Activated CD4-positive, alpha-beta T cell treated with anti-CD3 and anti-CD28 coated beads for 48 hours (primary cell): ENCODE results near the gene CAV2.

ENCODE experiments used
- DNase-seq: peaks from one replicate; pipeline ENCODE4 v3.0.0-alpha.2; 2020

Gene CAV2

DNA sequence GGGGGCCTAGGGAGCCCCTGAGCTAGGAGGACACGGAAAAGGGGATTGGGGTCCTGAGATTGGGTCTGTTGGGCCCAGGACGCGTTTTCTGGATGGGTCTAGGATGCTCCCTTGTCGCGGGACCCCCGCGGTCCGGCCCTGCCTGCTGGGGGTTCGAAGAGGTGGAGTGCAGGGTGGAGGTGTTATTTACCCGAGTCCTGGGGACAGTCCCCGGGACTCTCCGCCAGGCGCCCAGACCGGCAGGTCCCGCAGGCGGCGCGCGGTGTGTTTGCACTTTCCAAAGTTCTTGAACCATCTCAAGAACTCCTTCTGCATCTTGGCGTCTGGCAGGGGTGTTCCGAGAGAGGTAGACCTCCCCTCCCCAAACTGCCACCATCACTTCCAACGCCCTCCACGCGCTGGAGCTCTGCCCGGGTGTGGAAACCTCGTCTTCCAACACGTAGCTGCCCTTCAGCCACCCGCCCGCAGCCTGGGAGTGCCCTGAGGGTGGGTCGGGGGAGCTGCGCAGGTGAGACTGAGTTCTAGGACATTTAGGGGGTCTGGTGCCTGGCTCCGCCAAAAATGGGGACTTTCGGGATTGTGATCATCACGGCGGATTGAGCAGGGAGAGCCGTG, 25.9 kb downstream of the CAV2 start:
- DNase-seq: peak; percentile 35

DNA sequence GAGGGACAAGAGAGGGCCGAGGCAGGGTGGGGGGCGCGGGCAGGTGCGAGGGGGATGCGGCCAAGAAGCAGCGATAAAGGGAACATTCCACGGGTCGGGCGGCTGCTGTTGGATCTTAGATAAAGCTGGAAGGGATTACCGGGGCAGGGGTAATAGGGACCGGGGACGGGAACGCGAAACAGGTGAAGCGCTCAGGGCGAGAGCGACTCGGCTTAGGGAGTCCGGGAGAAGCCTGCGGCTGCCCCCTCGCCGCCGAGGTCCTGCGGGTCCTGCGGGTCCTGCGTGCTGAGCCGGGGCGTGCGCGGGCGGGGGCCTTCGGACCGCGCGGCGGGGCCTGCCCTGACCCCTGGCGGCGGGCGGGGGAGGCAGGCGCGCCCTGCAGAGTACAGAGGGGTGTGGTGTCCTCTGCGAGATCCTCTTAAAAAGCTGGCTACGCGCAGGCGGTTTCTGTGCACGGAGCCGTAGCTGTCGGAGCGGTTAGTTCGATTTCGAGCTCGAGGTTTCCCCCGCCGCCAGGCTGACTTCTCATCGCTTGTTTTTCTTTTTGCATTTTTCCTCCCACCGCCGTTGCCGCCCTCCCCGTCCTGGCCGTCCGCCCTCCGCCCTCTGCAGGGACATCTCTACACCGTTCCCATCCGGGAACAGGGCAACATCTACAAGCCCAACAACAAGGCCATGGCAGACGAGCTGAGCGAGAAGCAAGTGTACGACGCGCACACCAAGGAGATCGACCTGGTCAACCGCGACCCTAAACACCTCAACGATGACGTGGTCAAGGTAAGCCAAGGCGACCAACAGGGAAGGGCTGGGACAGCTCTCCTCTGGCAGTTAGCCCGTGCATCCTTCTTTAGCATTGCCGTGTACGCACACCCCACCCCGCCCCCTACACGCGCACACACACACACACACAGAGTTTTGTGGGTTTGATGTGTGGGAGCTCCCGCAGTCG, 26.6 kb downstream of the CAV2 start:
- peak; percentile 71 for DNase-seq

DNA sequence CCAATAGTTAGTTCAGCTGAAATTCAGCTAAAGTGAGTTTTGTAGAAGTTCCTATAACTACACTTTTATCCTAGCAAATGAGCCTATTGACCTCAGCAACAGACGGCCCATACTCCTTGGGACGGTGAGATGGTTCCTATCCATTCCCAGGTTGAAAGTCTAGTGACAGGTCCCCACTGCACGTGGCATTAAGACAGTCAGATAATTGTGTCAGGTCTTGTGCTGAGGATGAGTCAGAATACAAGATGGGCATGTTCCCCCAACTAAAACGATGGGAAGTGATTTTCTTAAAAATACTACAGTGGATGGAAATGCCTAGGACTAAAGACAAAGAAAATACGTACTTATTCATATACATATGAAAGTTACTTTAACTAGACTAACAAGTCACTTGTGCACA, 27.4 kb downstream of the CAV2 start:
- DNase-seq: no peak

DNA sequence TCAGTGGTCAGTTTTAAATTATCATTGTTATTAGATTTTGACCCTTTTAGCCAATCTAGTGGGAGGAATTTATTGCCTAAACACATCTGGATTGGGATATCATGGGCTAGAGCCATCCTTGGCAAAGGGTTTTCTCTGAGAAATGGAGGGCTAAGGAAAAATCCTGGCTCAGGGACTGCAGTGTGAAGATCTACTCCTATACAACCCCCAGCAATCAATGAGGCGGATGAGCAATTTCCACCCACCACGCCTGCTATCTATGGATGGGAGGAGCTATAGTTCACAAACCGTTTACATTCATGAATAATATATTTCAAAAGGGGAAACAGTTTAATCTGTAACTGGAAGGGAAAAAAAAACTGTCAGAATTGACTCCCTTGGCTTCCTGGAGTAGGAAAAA, 28.0 kb downstream of the CAV2 start:
- DNase-seq: no peak

DNA sequence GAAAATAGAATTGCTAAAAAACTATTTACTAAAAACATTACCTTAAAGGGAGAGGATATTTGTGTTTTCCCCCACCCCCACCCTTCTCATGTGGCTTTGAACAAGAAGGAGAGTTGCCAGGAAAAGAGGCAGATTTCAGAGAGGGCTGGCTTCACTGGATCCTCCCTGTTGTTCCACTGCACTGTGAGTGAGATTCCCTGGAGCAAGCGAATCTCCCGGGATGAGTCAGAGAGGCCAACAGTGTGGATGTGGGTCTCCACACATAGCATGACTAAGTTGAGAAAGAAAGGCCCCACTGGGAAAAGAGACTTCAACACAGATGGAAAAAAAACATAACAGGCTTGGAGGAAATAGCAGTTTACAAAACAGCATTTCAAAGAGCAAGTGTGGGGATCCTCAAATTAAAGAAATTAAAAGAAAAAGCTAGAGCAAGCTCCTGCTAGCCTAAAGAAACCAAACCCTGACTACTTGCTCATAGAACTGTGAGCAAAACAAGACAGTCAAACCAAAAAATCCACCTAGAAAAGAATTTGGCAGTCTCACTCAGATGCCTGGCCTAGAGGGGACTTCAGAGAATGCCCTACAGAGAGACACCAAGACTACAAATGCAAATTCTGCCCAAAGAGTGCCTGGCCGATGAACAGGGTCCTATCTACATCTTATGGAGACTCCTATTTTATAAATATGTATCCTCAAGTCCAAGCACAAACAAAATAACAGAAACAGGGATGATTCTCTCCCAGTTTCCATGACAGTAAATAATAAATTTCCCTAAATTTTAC, 28.7 kb downstream of the CAV2 start:
- DNase-seq: no peak

DNA sequence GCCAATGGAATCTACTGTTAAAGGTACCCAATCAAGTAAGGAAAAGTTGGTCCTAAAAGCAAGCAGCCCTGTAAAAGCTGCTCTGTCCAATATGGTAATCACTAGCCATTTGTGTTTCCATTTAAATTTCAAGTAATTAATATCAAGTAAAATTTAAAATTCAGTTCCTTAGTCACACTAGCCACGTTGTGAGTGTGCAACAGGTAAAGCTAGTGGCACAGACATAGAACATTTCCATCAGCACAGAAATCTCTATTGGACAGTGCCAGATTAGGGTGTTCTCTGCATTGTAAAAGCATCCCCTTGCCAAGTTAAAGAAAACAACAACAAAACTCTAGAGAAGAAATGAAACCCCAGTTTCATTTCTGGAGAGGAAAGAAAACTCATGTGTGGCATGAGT, 29.7 kb downstream of the CAV2 start:
- no peak for DNase-seq

DNA sequence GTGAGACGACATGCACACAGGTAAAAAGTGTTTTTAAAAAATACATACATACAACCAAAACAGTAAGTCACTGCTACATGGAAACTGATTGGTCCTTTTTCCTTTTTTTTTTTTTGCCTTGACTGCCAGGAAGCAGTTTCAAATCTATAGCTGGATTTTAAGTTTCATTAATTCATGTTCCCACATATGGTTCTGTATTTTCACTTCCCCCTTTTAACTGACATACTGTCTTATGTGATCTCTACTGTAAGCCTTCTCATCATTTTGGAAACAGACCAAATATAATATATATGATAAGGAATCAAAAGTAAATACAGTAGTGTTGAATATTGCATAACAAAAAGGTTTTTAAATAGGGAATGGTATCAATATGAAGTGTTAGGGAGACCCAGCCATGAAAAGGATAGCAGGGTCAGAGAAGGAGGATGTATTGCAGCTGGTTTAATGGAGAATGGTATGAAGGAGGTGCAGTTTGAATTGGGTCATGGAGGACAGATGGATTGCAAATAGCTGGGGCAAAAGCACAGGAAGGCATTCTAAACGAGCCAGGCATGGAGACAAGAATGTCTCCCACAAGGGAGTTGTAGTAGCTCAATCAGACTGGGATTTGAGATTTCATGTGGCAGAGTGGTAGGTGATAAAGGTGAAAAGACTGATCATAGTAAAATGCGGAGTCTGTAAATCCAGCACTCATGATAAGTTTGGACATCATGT, 30.7 kb downstream of the CAV2 start:
- DNase-seq: no peak

DNA sequence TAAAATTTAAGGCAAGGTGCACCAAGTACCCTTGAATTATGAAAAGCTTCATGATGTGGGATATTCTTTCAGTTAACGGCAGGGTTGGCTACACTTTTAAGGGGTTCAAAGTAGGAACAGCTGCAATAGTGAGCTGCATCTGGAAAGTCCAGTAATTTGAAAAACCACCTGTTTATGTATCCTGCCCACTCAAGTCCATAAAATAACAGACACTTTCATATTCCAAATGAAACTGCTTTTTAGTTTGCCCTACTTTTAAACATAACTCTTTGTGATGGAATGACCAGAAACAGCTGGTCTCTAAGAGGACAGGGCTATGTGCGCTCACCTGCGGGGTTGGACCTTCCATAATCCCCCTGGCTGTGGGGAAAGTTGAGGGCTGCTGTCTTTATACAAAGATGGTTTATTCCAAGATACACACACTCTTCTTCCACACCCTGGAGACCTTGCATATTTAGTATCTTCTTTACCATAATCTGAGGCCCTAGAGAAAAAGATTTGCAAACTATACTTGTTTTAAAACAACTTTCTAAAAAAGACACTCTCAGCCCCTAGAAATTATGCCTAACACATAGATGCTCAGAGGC, 32.7 kb downstream of the CAV2 start:
- no peak for DNase-seq

DNA sequence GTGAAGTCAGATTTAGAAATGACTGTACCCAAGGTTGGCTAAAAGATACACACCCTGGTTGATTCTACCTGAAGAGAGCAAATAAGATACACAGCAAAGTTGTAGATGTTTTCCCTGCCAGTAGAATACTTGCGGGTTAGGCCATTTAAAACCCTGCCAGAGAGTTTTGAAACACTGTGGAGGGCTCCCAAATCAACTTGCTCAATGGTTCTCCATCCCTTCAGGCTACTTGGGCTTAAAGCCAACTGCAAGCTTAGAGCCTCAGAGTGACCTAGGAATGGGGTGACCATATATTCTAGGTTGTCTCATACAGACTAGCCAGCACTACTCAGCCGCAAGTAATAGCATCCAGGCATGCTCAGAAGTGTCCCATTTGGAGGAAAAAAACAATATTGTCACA, 35.3 kb downstream of the CAV2 start:
- no peak for DNase-seq

DNA sequence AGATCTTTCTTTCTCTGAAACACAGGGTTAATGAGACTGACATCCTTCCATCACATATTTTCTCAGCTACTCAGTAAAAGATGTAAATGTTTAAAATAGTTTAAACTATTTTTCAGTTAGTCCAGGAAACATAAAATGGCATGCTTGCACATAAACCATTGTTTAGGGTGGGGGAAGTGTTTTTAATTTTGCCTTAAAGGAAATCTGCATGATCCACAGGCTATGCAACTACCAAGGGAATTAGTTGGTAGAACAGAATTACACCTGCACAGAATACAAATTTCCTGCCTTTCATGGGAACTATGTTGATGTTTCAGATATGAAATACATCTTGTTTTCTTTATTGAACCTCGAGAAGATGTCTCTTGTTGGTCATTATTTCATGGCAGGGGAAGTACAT, 35.9 kb downstream of the CAV2 start:
- DNase-seq: no peak

DNA sequence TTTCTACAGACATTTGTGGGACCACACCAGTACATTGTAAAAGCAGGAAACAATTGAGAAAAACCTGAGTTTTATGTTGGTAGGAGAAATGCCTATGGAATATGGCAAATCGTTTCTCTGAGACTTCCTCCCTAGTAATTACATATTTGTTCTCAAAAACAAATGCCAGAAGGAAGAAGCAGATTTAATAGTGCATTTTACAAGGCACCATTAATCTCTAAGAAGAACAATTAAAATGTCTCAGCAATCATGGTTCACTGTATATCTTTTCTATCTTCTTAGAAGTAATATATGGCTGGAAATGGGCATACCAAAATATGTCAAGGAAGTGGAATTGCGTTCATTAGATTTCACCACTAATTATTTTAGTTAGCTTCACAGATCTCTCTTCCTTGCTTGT, 38.6 kb downstream of the CAV2 start:
- DNase-seq: no peak

DNA sequence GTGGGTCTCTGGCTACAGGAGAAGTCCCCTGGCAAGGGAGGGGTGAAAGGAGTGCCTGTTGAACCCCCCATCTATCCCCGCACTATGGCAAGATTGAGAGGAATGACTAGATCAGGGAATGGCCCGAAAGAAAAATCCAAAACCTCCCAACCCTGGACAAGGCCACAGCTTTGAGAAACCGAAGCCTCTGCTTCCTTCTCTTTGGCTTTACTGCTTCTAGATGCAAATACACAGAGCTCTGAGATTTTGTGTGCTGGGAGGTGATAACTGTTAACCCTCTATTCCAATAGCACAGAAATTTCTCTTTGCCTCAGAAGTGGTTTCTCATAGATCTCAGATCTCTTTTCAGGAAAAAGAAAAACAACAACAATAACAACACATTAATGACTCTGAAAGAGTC, 40.3 kb downstream of the CAV2 start:
- no peak for DNase-seq

DNA sequence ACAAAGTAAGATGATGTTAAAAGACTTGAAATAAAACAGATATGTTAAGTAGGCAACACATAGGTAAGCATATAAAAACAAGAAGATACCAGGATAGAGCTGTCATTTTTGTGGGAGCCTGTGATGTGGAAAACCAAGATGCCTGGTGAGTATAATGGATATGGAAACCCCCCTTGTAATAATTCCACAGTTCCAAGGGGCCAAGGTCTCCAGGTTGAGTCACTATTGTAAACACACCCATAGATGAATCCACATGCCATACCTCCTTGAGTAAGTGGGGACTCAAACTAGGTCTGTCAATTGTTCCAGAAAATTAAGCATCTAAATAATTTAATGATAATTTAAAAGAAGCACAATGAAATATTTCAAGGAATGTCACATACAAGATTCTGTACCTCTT, 41.2 kb downstream of the CAV2 start:
- DNase-seq: no peak

DNA sequence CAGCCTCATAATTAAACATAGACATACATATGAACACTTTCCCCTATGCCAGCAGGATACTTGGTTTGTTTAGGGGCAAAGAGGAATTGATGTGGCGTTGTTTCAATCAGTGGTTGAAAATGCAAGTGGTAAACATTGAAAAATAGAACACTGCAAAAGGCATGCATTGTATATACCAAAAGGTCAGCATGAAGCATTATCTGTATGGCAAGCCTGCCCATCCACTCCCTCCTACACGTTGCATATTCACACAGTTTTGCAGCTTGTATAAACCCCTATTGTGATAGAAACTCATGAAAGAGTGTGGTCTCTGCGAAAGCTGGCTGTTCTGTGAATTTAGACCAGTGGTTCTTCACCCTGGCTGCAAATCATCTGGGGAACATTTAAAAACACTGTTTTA, 42.4 kb downstream of the CAV2 start:
- no peak for DNase-seq

DNA sequence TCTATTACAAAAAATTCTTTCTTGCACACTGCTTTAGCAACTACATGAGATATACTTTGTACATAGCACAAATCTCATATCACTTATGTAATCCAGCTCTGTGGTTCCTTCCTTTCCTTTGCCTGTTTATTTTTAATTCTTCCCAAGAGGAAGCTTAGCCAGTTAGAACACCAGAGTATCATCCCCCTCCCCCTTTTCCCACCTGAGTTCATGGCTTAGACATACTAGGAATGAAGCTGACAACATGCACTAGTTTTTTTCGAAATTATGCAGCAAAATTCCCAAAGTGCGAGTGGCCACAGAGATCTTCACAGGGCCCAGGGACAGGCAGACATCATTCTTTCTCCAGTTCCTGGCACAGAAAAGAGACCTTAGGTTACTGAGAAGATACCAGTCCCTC, 43.1 kb downstream of the CAV2 start:
- DNase-seq: no peak

DNA sequence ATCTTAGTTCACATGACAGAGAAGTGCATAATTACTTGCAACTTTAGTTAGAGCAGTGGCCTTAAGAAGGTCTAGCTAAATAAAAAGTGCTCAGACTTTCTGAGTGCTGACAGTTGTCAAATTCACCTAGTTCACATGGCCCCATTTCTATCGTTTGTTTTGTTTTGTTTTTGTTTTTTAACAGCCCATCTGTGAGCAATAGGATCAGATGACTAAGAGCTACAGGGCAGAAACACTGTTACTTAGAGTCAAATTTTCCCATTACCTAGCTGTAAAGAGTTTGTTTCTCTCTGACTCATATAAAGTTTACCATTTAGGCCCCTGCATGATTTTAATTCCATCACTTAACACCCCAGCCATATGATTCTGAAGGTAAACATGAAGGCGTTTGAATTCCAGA, 44.1 kb downstream of the CAV2 start:
- no peak for DNase-seq

DNA sequence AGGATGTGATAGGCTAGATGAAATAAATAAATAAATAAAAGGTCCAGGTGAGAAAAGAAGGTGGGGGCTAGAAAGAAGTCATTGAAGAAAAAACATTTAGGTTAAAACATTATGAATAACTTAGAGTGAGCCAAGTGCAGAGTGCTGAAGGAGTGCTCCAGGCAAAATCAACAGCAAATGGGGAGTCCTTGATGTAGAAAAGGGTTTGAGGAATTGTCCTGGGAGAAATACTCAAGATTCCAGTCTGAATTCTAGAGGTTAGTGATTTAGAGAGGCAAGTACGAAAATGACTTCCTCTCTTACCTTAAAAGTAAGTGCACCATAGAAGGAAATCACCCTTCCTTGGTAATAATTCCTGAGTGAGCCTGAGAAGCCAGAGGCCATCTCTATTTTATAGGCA, 44.9 kb downstream of the CAV2 start:
- DNase-seq: no peak

DNA sequence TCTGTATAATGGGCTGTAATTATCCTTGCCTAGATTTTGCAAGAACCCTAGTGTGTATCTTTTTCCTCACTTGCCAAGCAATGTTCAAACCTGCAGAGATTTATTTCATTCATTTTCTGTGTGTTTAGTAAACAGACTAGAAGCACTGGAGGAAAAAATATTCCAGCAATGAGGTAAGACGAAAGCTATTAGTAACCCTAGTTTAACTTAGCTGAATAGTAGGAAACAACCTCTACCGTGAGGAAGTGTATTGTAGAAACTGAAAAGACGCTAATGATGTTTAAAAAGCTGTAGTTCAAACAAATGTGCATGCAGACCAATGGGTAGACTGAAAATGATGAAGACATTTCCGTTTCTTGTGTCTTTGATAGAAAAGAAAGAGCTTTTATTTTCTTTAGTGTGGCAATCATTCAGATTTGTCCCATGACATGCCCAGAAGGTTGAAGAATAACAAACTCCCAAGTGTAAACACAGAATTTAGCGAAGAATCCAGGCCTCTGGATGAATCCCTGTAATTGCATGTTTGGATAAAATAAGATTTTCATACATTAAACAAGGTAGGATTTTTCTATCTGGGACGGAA, 46.0 kb downstream of the CAV2 start:
- DNase-seq: no peak

DNA sequence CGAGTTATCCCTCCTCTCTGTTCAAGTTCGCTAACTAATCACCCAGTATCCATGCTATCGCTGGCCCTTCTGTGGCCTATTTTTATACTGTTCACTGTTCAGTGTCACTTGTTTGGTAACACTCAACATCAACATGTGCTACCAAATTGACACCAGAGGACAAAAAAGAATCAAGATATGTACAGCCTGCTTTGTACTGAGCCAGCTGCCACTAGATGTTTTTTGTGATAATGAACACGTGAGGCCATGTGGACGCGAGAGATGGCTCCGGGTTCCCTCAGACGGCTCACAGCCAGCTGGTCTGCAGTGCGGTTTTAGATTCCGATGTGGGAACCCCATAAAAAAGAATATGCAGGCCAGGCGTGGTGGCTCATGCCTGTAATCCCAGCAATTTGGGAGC, 46.5 kb downstream of the CAV2 start:
- DNase-seq: no peak

DNA sequence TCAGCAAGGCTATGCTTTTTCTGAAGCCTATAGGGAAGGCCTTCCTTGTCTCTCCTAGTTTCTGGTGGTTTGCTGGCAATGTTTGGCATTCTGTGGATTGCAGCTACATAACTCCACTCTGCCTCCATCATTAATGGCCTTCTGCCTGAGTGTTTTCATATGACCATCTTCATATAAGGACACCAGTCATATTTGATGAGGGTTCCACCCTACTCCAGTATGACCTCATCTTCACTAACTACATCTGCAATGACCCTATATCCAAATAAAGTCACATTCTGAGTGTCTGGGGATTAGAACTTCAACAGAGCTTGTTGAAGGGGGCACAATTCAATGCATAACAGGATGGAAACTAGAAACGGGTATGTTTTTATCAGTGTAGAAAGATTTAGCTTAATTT, 47.4 kb downstream of the CAV2 start:
- DNase-seq: no peak

DNA sequence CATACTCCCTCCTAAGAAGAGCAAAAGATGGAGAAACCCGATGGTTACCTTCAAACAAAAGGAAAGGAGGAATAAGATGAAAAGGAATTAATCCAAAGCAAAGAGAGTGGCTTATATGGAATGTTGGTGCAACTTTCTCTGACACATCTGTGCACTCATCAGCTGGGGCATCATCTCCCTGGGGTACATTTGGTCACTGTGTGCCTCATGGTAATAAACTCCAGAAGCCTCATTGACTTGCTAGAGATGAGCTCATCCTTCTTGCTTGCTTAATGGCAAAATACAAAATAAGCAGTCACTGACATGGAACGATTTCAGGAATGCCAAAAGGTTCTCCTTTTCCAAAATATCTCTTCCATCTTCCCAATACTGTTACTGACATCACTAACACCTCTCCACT, 47.8 kb downstream of the CAV2 start:
- DNase-seq: no peak

DNA sequence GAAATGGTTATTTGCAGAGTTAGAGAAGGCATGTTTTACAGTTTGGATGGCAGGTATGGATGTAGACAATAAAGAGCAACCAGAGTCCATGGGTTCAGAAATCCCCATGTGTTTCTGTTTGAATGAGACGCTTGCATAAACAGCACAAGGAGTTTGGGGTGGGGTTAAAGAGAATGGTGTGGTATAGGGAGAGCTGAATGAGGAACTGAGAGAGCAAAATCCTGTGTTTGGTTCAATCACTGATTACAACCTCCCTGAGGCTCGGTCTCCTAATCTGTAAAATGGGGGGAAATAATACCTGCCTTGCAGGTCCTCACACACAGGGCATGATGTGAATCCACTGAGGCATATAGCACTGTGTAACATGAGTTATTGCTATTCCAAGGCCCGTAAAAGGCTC, 49.0 kb downstream of the CAV2 start:
- DNase-seq: no peak
